Uterus (tissue), 4 donors: ENCODE data around the gene ERC2. TPM values are rescaled to one million over a fixed set of nuclear protein-coding genes. Genes with fewer than 3 reads are reported as not detected.

Source experiments
- DNase-seq, 2 donors: peaks; one replicate each; pipeline ENCODE4 v3.0.0-alpha.2; 2019 to 2020
- H3K27ac ChIP-seq, 2 donors: fragments of 200-600 bp; sonication (generic); 1 replicate in 1 of 2; 2 replicates in 1 of 2; pipeline ENCODE4 v1.5.1; 2016 to 2018
- H3K27me3 ChIP-seq, 2 donors: fragments of 200-600 bp; sonication (generic); one replicate each; pipeline ENCODE4 v1.5.1; 2018 to 2019; ENCODE audit warnings: control low read depth in 1 of 2
- H3K36me3 ChIP-seq, 2 donors: fragments of 200-600 bp; sonication (generic); one replicate each; pipeline ENCODE4 v1.5.1; 2019; ENCODE audit warnings: control low read depth in 1 of 2
- H3K4me1 ChIP-seq, 2 donors: fragments of 200-600 bp; sonication (generic); one replicate each; pipeline ENCODE4 v1.5.1; 2018 to 2019; ENCODE audit warnings: control low read depth in 1 of 2
- H3K4me3 ChIP-seq, 2 donors: fragments of 200-600 bp; sonication (generic); 1 replicate in 1 of 2; 2 replicates in 1 of 2; pipeline ENCODE4 v1.5.1; 2018 to 2019; ENCODE audit warnings: mild to moderate bottlenecking in 1 of 2
- H3K9me3 ChIP-seq, 2 donors: fragments of 200-600 bp; sonication (generic); one replicate each; pipeline ENCODE4 v1.5.1; 2019; ENCODE audit warnings: control low read depth in 1 of 2
- CTCF ChIP-seq, 4 experiments: fragments of 200-600 bp in 2 of 4; fragments of 450-650 bp in 2 of 4; sonication (generic) in 2 of 4; IDR thresholded peaks; one replicate each; pipeline ENCODE4 v1.5.1; 2016 to 2019; ENCODE audit warnings: antibody characterized with exemption in 4 of 4, mild to moderate bottlenecking in 2 of 4, moderate library complexity in 1 of 4
- POLR2A ChIP-seq, 2 donors: fragments of 450-650 bp; IDR thresholded peaks; one replicate each; pipeline ENCODE4 v1.6.1; 2016; ENCODE audit warnings: antibody characterized with exemption in 2 of 2, mild to moderate bottlenecking in 1 of 2, moderate library complexity in 1 of 2
- intact Hi-C: fragments of 100-400 bp; cut with DNase I; formaldehyde crosslinking; loops from one replicate; pipeline ENCODE4 v1.15.1; 2023; ENCODE audit warnings: low total_unique reads
- total RNA-seq, 4 donors: library from RNA; depleted of rRNA in 3 of 4; stranded (reverse); fragments of >200 nt in 3 of 4; gene quantifications; one replicate each; pipeline versions ENCODE4 v1.1.0 to v1.2.4, GENCODE V29; 2014 to 2023
- donor health status: DM: yes; HTN: yes; CAD: no.

Gene ERC2
- total RNA-seq, 4 donors from 2014 or later: 1.7 to 5.5 TPM; not detected in 2

DNA sequence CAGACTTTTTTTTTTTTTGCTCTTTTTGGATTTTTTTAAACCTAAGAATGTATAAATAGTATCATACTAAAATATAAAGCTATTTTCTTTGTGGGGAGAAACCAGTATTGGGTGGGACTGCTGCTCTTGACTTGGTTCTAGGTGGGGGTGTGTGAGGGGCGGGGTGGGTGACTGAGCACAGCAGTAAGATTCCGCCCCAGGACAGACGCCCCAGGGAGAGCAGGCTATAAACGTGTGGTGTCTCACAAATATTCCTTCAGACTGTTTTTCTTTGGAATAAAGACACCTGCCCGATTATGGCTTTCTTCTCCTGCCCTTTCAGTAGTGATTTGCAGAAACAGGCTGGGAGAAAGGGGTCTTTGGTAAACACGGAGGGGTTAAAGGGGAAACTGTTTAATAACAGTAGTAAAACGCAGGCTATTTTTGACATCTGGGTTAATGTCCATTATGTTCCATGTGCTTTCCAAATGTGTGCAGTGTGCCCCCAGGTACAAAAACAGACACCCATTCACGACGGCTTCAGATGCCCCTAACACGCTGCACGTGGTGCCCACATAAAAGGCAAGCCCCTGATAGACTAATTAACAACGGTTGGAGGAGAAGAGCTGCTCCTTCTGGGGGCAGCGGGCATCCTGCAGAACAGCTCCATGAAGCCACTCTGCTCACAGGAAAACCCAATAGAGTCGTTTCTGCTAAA, 952.6 kb downstream of the ERC2 start:
- Histone ChIP-seq H3K27me3 (no peaks in the 10 kb centered on the region), H3K27ac (no peak overlapping the region), H3K9me3 (no peaks in the 10 kb centered on the region), H3K36me3 (no peaks in the 10 kb centered on the region), H3K4me3 (no peak overlapping the region), H3K4me1 (no peaks in the 10 kb centered on the region)
- TF ChIP-seq CTCF (IDR thresholded peaks at IDR 0.05): no peak
- TF ChIP-seq POLR2A (IDR thresholded peaks at IDR 0.05): no peak
- DNase-seq: no peak
- intact Hi-C loops: no loop called here

DNA sequence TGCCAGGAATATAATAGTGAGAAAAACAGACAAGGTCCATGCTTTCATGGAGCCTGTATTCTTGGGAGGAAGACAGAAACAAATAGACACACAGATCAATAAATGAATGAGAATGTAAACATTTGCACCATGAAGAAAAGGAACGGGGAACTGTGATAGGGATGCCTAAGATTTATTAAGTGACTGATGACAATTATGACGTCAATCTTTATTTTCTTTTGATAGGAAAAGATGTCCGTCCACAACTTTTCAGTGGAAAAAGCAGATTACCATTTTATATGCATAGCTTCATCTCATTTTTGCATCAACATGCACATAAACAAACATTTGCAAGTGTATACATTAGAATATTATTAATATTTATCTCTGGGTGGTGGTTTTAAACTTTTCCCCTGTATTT, 953.3 kb downstream of the ERC2 start:
- Histone ChIP-seq H3K27me3 (no peaks in the 10 kb centered on the region), H3K9me3 (no peaks in the 10 kb centered on the region), H3K4me3 (no peak overlapping the region), H3K36me3 (no peaks in the 10 kb centered on the region), H3K4me1 (no peaks in the 10 kb centered on the region), H3K27ac (no peak overlapping the region)
- TF ChIP-seq CTCF (IDR thresholded peaks at IDR 0.05): no peak
- TF ChIP-seq POLR2A (IDR thresholded peaks at IDR 0.05): no peak
- no peak for DNase-seq
- intact Hi-C loops: no loop called here

DNA sequence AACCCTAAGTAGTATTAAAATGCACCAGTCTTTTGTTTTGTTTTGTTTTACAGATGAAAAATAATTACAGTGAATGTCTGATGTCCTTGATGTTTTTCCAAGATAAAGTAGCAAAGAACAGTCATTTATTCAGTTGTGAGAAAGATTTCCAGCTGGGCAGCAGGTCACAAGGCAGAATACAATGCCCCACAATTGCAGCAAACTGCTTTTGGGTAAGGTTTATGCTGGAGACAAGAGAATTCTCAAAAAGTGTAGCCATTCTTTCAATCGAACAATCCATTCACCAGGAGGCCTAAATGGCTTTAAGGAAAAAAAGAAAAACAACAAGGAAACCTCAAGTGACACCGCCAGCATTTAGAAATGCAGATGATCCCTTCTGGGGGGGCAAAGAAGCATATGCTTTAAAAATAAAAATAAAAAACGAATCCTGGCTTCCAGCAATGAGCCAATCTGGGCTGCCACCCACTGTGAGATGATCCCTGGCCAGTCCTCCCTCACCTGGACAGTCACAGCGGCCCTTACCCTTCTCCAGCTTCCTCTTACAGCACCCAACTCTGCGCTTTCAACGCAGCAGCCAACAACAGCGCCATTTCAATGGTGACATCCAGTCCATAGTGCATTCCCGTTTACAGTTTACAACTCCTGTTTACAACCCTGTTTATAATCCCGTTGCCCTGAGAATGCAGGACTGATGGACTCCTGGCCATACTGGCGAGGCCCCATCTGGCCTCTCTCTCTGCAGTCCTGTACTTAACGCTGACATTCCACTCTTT, 955.5 kb downstream of the ERC2 start:
- no peaks in the 10 kb centered on the region for H3K4me1 ChIP-seq
- H3K27me3 ChIP-seq: no peaks in the 10 kb centered on the region
- no peak for TF ChIP-seq CTCF (IDR thresholded peaks at IDR 0.05)
- no peak for TF ChIP-seq POLR2A (IDR thresholded peaks at IDR 0.05)
- no peak overlapping the region for H3K4me3 ChIP-seq
- no peak overlapping the region for H3K27ac ChIP-seq
- H3K9me3 ChIP-seq: no peaks in the 10 kb centered on the region
- H3K36me3 ChIP-seq: no peaks in the 10 kb centered on the region
- DNase-seq: no peak
- intact Hi-C loops: no loop called here

GRCh38 chr3:55511895-55512570, 956.2 kb downstream of the ERC2 start:
- intact Hi-C loops: no loop called here
- DNase-seq: no peak
- Histone ChIP-seq H3K4me1 (no peaks in the 10 kb centered on the region), H3K36me3 (no peaks in the 10 kb centered on the region), H3K9me3 (no peaks in the 10 kb centered on the region), H3K27ac (no peak overlapping the region), H3K27me3 (no peaks in the 10 kb centered on the region), H3K4me3 (no peak overlapping the region)
- TF ChIP-seq POLR2A (IDR thresholded peaks at IDR 0.05) (no peak), CTCF (IDR thresholded peaks at IDR 0.05) (no peak)

- intact Hi-C loops: loop anchor here (10.0 kb wide), 1 partner anchor 526 kb away; no protein-coding TSS in a partner anchor
- Histone ChIP-seq H3K27me3 (no peaks in the 10 kb centered on the region), H3K4me1 (no peaks in the 10 kb centered on the region), H3K27ac (no peak overlapping the region), H3K4me3 (no peak overlapping the region), H3K36me3 (no peaks in the 10 kb centered on the region), H3K9me3 (no peaks in the 10 kb centered on the region)
- no peak for TF ChIP-seq POLR2A (IDR thresholded peaks at IDR 0.05)
- TF ChIP-seq CTCF (IDR thresholded peaks at IDR 0.05): no peak
- DNase-seq: no peak
These were observed 959.9 kb downstream of the ERC2 start for GRCh38 chr3:55508335-55508734.
